ENCODE results near the gene GRM8. TPM values are rescaled to one million over a fixed set of nuclear protein-coding genes. Genes with fewer than 3 reads are reported as not detected.

GRM8 gene
- total and polyA plus RNA-seq, 9 of the 15 experiments (the other 6 are each of a cell fraction or from before 2014, with no cell fraction given): 0.13 TPM; not detected in 7

GRCh38 chr7:126842451-126842850 is 410.3 kb downstream of the GRM8 start:
- TF ChIP-seq NCOA2 (IDR thresholded peaks at IDR 0.05; ENCODE audit: partially characterized antibody in 2 of 2): no peak
- no peak for TF ChIP-seq ZNF780A (CRISPR knock-in tag; IDR thresholded peaks at IDR 0.05)
- no peak for TF ChIP-seq STAG1 (CRISPR knock-in tag; IDR thresholded peaks at IDR 0.05; ENCODE audit: borderline replicate concordance)
- TF ChIP-seq KAT2B (IDR thresholded peaks at IDR 0.05; ENCODE audit: low read depth, low read length): no peak
- TF ChIP-seq ETV1 (tag; conservative IDR thresholded peaks at IDR 0.05; ENCODE audit: low read depth): no peak
- no peak for TF ChIP-seq NFE2 (IDR thresholded peaks at IDR 0.05; ENCODE audit: low read depth)
- TF ChIP-seq RBM34 (IDR thresholded peaks at IDR 0.05; ENCODE audit: borderline replicate concordance, insufficient read depth, low read length): no peak
- TF ChIP-seq HDGF (IDR thresholded peaks at IDR 0.05): no peak
- TF ChIP-seq SRSF9 (IDR thresholded peaks at IDR 0.05; ENCODE audit: borderline replicate concordance, low read depth, low read length): no peak
- no peak for TF ChIP-seq SMARCB1 (IDR thresholded peaks at IDR 0.05; ENCODE audit: insufficient read length, low read depth)
- TF ChIP-seq, protein P1, sequence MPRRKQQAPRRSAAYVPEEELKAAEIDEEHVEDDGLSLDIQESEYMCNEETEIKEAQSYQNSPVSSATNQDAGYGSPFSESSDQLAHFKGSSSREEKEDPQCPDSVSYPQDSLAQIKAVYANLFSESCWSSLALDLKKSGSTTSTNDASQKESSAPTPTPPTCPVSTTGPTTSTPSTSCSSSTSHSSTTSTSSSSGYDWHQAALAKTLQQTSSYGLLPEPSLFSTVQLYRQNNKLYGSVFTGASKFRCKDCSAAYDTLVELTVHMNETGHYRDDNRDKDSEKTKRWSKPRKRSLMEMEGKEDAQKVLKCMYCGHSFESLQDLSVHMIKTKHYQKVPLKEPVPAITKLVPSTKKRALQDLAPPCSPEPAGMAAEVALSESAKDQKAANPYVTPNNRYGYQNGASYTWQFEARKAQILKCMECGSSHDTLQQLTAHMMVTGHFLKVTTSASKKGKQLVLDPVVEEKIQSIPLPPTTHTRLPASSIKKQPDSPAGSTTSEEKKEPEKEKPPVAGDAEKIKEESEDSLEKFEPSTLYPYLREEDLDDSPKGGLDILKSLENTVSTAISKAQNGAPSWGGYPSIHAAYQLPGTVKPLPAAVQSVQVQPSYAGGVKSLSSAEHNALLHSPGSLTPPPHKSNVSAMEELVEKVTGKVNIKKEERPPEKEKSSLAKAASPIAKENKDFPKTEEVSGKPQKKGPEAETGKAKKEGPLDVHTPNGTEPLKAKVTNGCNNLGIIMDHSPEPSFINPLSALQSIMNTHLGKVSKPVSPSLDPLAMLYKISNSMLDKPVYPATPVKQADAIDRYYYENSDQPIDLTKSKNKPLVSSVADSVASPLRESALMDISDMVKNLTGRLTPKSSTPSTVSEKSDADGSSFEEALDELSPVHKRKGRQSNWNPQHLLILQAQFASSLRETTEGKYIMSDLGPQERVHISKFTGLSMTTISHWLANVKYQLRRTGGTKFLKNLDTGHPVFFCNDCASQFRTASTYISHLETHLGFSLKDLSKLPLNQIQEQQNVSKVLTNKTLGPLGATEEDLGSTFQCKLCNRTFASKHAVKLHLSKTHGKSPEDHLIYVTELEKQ (CRISPR knock-in tag; IDR thresholded peaks at IDR 0.05): no peak
- TF ChIP-seq NFXL1 (CRISPR knock-in tag; IDR thresholded peaks at IDR 0.05): no peak
- no peak for TF ChIP-seq CSDE1 (IDR thresholded peaks at IDR 0.05)
- no peak for TF ChIP-seq NR4A1 (CRISPR knock-in tag; IDR thresholded peaks at IDR 0.05)
- TF ChIP-seq NR4A1 (tag; IDR thresholded peaks at IDR 0.05): no peak
- TF ChIP-seq TAF1 (IDR thresholded peaks at IDR 0.05; ENCODE audit: control insufficient read depth, extremely low read depth, insufficient read depth, low read length, severe bottlenecking): no peak
- TF ChIP-seq, protein P2, sequence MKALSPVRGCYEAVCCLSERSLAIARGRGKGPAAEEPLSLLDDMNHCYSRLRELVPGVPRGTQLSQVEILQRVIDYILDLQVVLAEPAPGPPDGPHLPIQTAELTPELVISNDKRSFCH (CRISPR knock-in tag; IDR thresholded peaks at IDR 0.05): no peak
- TF ChIP-seq, protein P2 (tag; IDR thresholded peaks at IDR 0.05): no peak
- TF ChIP-seq MTF1 (CRISPR knock-in tag; IDR thresholded peaks at IDR 0.05; ENCODE audit: borderline replicate concordance): no peak
- TF ChIP-seq YY1 (IDR thresholded peaks at IDR 0.05; ENCODE audit: borderline replicate concordance in 1 of 3, control insufficient read depth in 1 of 3, extremely low read depth in 1 of 3, insufficient read depth in 3 of 3, insufficient read length in 1 of 3, insufficient replicate concordance in 2 of 3, low read depth in 1 of 3, low read length in 2 of 3): no peak
- Histone ChIP-seq H3K9me3 (replicated peaks; ENCODE audit: control insufficient read depth, insufficient read depth, low read depth, low read length) (0 out of 2 replicates have a peak, but pooled peaks cover 3% of the 10 kb centered on the region), H3K36me3 (ENCODE audit: control insufficient read depth, insufficient read depth, low read length) (no peaks in the 10 kb centered on the region), H3K27me3 (ENCODE audit: control insufficient read depth in 2 of 2, insufficient read depth in 2 of 2, low read length in 2 of 2) (no peaks in the 10 kb centered on the region), H3K9ac (ENCODE audit: insufficient read depth in 1 of 2, low read depth in 2 of 2, low read length in 2 of 2) (no peak overlapping the region), H3K27ac (ENCODE audit: extremely low read depth, low read depth, low read length) (no peak overlapping the region), H3K79me2 (ENCODE audit: control insufficient read depth, insufficient read depth, low read length) (no peaks in the 10 kb centered on the region), H3K4me3 (no peak overlapping the region), H2AFZ (ENCODE audit: low read depth, low read length) (no peak overlapping the region), H3K4me1 (replicated peaks in 1 of 2; ENCODE audit: control insufficient read depth in 2 of 2, insufficient read depth in 2 of 2, low read length in 2 of 2) (no peaks in the 10 kb centered on the region), H4K20me1 (replicated peaks; ENCODE audit: control insufficient read depth, insufficient read depth, low read length) (no peaks in the 10 kb centered on the region), H3K4me2 (ENCODE audit: insufficient read depth, low read length) (no peak overlapping the region), H3K9me1 (ENCODE audit: control insufficient read depth, insufficient read depth, low read length) (no peaks in the 10 kb centered on the region)
- ChIA-PET CTCF (ENCODE audit: low intra/inter-chr PET ratio) (no interaction called here), POLR2A (no interaction called here)
- DNase-seq (ENCODE audit: extremely low read depth in 1 of 4, low spot score in 3 of 4): no peak
- intact Hi-C loops (cut with micrococcal nuclease) (no loop called here), in situ Hi-C loops (cut with MboI) (no loop called here)
- no peak for FAIRE-seq
- BruUV-seq (replicated peaks): no TSS peak
- 0% methylated on average over 1 of the region's 1 CpG for WGBS (ENCODE audit: insufficient coverage, low coverage, missing lambda C conversion rate)
- no peak for ATAC-seq

Measured in K562 (cell line).